MCF 10A (cell line): Measurements from ENCODE around the gene C1orf115. TPM values are rescaled to one million over a fixed set of nuclear protein-coding genes. Genes with fewer than 3 reads are reported as not detected.

Experiments
- BruUV-seq: library from RNA; stranded (reverse); fragments of 400-500 nt; replicated peaks from 2 replicates; lab custom pipeline; 2021; lab: Mats Ljungman, UMichigan
- CTCF ChIA-PET: fragments of 300-600 bp; sonication (Branson Sonifier 250); formaldehyde crosslinking; extraction: SDS; loops from one replicate; lab custom pipeline; 2021; ENCODE audit warnings: antibody characterized with exemption, inconsistent platforms; lab: Yijun Ruan, JAX
- POLR2A ChIA-PET: fragments of 300-600, 350-650 bp; sonication (Branson Sonifier 250); formaldehyde crosslinking; extraction: SDS; loops from one replicate; lab custom pipeline; 2020; ENCODE audit warnings: antibody characterized with exemption, inconsistent platforms; lab: Yijun Ruan, JAX
- DNase-seq: peaks from one replicate; pipeline ENCODE4 v3.0.0-alpha.2; 2018; ENCODE audit not compliant: unreplicated experiment
- H3K27ac Mint-ChIP-seq: one replicate; pipeline ENCODE4 v1.8.0; 2022; ENCODE audit warnings: mild to moderate bottlenecking, low read depth, mixed read lengths; ENCODE audit not compliant: unreplicated experiment
- H3K27me3 Mint-ChIP-seq: one replicate; pipeline ENCODE4 v1.8.0; 2022; ENCODE audit warnings: mixed read lengths; ENCODE audit not compliant: insufficient read depth, unreplicated experiment
- H3K36me3 Mint-ChIP-seq: one replicate; pipeline ENCODE4 v1.8.0; 2022; ENCODE audit warnings: mild to moderate bottlenecking, moderate library complexity, mixed read lengths; ENCODE audit not compliant: insufficient read depth, unreplicated experiment
- H3K4me1 Mint-ChIP-seq: one replicate; pipeline ENCODE4 v1.8.0; 2022; ENCODE audit warnings: mixed read lengths; ENCODE audit not compliant: insufficient read depth, unreplicated experiment
- H3K4me3 Mint-ChIP-seq: one replicate; pipeline ENCODE4 v1.8.0; 2022; ENCODE audit warnings: mild to moderate bottlenecking, moderate library complexity, mixed read lengths; ENCODE audit not compliant: unreplicated experiment
- H3K9me3 Mint-ChIP-seq: one replicate; pipeline ENCODE4 v1.8.0; 2022; ENCODE audit warnings: mixed read lengths; ENCODE audit not compliant: unreplicated experiment
- intact Hi-C: fragments of 100-400 bp; cut with micrococcal nuclease; formaldehyde crosslinking; loops from 2 replicates; pipeline ENCODE4 v1.14.1; 2022
- total RNA-seq: library from RNA; stranded (reverse); gene quantifications from 2 replicates; pipeline ENCODE4 v1.2.3, GENCODE V29; 2022
- TF ChIP-seq, protein P1 (sequence below): fragments of 200-600 bp; IDR thresholded peaks from one replicate; pipeline ENCODE4 v1.8.0; 2022; ENCODE audit warnings: antibody characterized with exemption, mild to moderate bottlenecking; ENCODE audit not compliant: unreplicated experiment

The C1orf115 gene
- total RNA-seq, 1 experiment from 2014 or later = 1.6 TPM

DNA sequence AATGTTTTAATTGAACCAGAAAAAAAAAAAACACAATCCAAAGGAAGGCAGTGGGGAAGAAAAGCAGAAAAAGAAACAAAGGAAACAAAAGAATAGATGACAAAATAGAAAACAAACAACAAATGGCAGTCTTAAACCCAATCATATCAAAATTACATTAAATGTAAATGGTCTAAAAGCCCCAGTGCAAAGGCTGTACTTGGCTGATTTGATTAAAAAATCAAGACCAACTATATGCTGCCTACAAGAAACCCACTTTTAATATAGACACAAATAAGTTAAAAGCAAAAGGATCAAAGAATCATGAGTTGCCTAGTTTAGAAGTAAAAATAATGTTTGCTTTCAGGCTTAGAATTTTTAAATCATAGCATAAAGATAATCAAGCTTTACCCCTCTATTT lies 19.8 kb upstream of the C1orf115 start:
- TF ChIP-seq, protein P1, sequence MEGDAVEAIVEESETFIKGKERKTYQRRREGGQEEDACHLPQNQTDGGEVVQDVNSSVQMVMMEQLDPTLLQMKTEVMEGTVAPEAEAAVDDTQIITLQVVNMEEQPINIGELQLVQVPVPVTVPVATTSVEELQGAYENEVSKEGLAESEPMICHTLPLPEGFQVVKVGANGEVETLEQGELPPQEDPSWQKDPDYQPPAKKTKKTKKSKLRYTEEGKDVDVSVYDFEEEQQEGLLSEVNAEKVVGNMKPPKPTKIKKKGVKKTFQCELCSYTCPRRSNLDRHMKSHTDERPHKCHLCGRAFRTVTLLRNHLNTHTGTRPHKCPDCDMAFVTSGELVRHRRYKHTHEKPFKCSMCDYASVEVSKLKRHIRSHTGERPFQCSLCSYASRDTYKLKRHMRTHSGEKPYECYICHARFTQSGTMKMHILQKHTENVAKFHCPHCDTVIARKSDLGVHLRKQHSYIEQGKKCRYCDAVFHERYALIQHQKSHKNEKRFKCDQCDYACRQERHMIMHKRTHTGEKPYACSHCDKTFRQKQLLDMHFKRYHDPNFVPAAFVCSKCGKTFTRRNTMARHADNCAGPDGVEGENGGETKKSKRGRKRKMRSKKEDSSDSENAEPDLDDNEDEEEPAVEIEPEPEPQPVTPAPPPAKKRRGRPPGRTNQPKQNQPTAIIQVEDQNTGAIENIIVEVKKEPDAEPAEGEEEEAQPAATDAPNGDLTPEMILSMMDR = no peak
- Mint-ChIP-seq H3K27me3 (no peaks in the 10 kb centered on the region), H3K4me3 (no peak overlapping the region), H3K27ac (no peak overlapping the region), H3K36me3 (no peaks in the 10 kb centered on the region), H3K4me1 (no peaks in the 10 kb centered on the region), H3K9me3 (peaks cover 26% of the 10 kb centered on the region)
- intact Hi-C loops = no loop called here
- BruUV-seq = no TSS peak
- POLR2A ChIA-PET = no interaction called here
- CTCF ChIA-PET = interaction anchor here (0.8 to 3.8 kb wide), 3 partner anchors 27 to 390 kb away, joined by 3 to 17 read pairs (median 5); no protein-coding TSS in a partner anchor
- no peak for DNase-seq

DNA sequence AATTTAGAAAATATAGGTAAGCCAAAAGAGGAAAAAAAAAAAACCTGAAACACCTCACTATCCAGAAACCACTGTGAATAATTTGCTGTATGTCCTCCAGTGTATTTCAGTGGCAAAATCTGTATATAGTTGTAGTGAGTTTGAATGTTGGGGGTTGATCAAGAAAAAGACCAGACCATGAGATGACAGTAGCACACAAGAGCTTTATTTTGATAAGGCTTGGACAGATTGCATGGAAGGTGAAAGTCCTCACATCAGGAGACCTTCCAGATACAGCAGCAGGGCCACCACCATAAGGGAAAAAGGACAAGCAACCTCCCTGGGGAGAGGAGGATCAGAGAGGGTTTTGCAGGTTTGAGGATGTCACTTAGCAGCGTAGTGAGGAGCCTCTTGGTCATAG lies 16.2 kb upstream of the C1orf115 start:
- H3K27me3 Mint-ChIP-seq = no peaks in the 10 kb centered on the region
- TF ChIP-seq, protein P1 = no peak
- H3K27ac Mint-ChIP-seq = no peak overlapping the region
- H3K4me1 Mint-ChIP-seq = no peaks in the 10 kb centered on the region
- CTCF ChIA-PET = interaction anchor here (0.6 to 3.8 kb wide), 11 partner anchors 8 to 497 kb away, joined by 3 to 18 read pairs (median 5); no protein-coding TSS in a partner anchor
- peaks cover 17% of the 10 kb centered on the region for H3K9me3 Mint-ChIP-seq
- no peak overlapping the region for H3K4me3 Mint-ChIP-seq
- intact Hi-C loops = no loop called here
- POLR2A ChIA-PET = no interaction called here
- BruUV-seq = no TSS peak
- DNase-seq = no peak
- no peaks in the 10 kb centered on the region for H3K36me3 Mint-ChIP-seq

DNA sequence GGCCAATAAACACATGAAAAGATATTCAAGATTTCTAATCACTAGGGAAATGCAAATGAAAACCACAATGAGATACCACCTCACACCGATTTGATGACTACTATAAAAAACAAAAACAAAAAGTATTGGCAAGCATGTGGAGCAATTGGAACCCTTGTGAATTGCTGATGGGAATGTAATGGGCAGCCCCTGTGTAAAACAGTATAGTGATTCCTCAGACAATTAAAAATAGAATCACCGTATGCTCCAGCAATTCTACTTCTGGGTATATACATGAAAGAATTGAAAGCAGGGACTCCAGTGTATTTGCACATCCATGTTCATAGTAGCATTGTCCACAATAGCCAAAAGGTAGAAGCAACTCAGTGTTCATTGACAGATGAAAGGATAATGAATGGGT lies 12.9 kb upstream of the C1orf115 start:
- no peaks in the 10 kb centered on the region for H3K36me3 Mint-ChIP-seq
- no peak overlapping the region for H3K27ac Mint-ChIP-seq
- peaks cover 7% of the 10 kb centered on the region for H3K4me1 Mint-ChIP-seq

DNA sequence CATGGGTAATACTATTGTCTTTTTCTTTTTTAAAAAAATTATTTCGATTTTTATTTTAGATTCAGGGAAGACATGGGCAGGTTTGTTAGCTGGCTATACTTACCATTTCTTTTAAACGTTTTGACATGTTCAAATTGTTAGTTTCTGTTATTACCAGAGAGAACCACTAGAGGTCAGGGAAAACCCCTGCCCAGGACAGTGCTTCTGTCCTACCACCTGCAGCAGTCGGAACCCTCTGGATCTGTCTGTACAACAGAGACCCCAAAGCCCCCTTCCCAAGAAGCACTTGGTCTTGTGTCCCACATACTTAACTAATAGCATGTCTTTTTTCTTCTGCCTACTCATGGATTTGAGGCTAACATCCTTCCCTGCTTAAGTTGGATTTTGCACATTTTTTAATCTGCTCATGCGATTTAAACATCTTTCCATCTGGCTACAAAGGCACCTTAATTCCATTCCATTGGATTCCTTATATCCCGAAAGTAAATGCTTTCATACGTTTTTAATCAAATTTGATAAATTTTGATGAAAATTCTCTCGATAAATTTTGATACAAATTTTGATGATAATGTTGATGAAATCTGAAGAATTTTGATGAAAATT lies 10.0 kb upstream of the C1orf115 start:
- CTCF ChIA-PET = interaction anchor here (0.6 to 4.5 kb wide), 34 partner anchors 9 to 1852 kb away, joined by 3 to 50 read pairs (median 4); partner anchors contain the start of gene C1orf115
- BruUV-seq = no TSS peak
- no peaks in the 10 kb centered on the region for H3K27me3 Mint-ChIP-seq
- POLR2A ChIA-PET = interaction anchor here (0.7 kb wide), 1 partner anchor 53 kb away, joined by 4 read pairs; no protein-coding TSS in a partner anchor
- H3K4me3 Mint-ChIP-seq = no peak overlapping the region
- intact Hi-C loops = loop anchor here (1.0 kb wide), 5 partner anchors 53 to 399 kb away; partner anchors contain the start of gene MARK1
- peak; percentile 75 for DNase-seq
- TF ChIP-seq, protein P1 = peak; percentile 95
- no peaks in the 10 kb centered on the region for H3K9me3 Mint-ChIP-seq
- no peaks in the 10 kb centered on the region for H3K36me3 Mint-ChIP-seq
- H3K27ac Mint-ChIP-seq = no peak overlapping the region
- H3K4me1 Mint-ChIP-seq = peaks cover 7% of the 10 kb centered on the region

More for the DNA sequence above, 12.9 kb upstream of the C1orf115 start:
- no peak for DNase-seq
- intact Hi-C loops = no loop called here
- ChIA-PET CTCF (interaction anchor here (1.5 to 3.6 kb wide), 3 partner anchors 8 to 381 kb away, joined by 10 to 26 read pairs (median 19); no protein-coding TSS in a partner anchor), POLR2A (interaction anchor here (1.9 kb wide), 1 partner anchor 56 kb away, joined by 5 read pairs; no protein-coding TSS in a partner anchor)
- TF ChIP-seq, protein P1 = no peak
- H3K9me3 Mint-ChIP-seq = no peaks in the 10 kb centered on the region
- no peaks in the 10 kb centered on the region for H3K27me3 Mint-ChIP-seq
- H3K4me3 Mint-ChIP-seq = no peak overlapping the region
- BruUV-seq = no TSS peak
